ENCODE data around the gene CLCN6.

DNA sequence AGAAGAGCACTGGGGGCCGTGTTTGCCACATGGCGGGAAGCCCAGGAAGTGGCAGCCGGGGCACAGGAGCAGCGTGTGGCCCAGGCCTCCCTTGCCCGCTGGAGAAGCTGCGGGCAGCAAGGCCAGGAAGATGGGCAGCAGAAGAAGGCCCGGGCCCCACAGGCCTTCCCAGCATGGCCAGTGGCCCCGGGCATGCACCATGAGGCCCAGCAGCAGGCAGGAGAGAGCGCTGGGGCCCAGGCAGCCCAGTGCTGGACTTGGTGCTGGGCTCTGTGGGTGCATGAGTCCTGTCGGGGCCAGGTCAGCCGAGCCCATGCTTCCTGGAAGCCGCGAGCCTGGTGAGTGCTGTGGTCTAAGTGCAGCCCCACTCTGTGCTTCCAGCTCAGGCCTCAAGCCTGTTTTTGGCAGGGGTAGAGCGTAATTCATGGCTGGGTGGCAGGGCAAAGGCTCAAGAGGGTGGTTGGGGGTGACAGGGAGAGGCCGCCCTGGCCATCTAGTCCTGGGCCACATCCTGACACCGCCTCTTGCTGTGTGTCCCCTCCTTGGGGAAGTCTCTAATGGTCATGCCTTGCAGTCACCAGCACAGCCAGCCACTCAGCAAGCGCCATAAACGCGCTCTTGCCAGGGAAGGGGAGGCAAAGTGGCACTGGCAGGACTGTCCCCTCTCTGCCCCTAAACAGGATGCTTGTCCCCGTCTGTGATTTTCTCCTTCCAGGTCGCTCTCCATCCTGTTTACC lies 21.6 kb upstream of the CLCN6 start:
- TF ChIP-seq, protein P1, sequence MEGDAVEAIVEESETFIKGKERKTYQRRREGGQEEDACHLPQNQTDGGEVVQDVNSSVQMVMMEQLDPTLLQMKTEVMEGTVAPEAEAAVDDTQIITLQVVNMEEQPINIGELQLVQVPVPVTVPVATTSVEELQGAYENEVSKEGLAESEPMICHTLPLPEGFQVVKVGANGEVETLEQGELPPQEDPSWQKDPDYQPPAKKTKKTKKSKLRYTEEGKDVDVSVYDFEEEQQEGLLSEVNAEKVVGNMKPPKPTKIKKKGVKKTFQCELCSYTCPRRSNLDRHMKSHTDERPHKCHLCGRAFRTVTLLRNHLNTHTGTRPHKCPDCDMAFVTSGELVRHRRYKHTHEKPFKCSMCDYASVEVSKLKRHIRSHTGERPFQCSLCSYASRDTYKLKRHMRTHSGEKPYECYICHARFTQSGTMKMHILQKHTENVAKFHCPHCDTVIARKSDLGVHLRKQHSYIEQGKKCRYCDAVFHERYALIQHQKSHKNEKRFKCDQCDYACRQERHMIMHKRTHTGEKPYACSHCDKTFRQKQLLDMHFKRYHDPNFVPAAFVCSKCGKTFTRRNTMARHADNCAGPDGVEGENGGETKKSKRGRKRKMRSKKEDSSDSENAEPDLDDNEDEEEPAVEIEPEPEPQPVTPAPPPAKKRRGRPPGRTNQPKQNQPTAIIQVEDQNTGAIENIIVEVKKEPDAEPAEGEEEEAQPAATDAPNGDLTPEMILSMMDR (IDR thresholded peaks at IDR 0.05): no peak
- no peak for TF ChIP-seq POLR2A (IDR thresholded peaks at IDR 0.05)

Measured in prostate gland (tissue), 2 donors.